Stimulated activated CD8-positive, alpha-beta memory T cell treated with anti-CD3 and anti-CD28 coated beads, Interleukin-12 subunit alpha, Interleukin-12 subunit beta, amount 100 ng/mL, for 1 hour (primary cell): ENCODE data around the gene ATG13.
"Not testable (repeated sequence)": the region's sequence is repeated elsewhere in the genome, so short reads cannot be mapped to it uniquely, and the experiment has no call there.

ENCODE experiments used
- DNase-seq: peaks from one replicate; pipeline ENCODE4 v3.0.0-alpha.2; 2020; ENCODE audit warnings: low read depth

Gene ATG13

DNA sequence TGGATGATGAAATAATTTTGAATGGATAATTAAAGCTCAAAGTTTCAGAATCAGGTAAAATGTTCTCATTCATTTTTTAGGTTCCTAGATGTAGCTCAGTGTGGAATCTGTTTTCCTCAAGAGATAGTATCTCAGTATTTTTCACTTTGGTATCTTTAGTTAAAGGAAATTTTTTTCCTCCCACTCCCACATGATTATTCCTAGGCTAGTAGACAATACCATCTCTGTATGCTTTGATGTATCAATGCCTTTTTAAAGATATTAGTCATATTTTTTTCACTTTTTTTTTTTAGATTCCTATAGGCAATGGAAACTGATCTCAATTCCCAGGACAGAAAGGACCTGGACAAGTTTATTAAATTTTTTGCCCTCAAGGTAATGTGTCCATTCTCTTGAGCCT lies 26.6 kb downstream of the ATG13 start:
- DNase-seq, result no peak

DNA sequence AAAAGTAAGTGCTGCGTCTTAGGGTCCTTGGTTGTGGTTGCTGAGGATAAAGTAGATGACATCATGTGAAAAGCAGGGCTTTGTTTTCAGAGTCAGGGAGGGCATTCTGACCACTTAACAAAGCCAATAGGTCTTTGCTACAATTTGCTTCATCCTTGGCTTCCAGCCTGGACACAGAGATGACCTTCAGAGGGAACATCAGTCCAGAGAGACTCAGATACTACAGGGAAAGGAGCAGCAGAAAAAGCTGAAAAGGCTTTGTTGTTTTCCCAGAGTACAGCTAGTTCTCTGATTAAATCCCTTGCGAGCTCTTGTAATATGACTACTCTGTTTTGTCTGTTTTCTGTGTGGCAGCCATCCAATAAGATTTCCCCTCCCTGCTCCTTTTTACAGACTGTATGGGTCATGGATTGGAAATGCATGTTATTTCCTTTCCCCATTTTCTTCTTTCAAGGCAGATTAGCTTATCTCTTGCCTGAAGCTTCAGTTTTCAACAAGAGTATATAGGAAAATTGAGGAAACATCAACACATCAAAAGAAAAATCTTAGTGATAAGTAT lies 31.9 kb downstream of the ATG13 start:
- DNase-seq, result no peak

DNA sequence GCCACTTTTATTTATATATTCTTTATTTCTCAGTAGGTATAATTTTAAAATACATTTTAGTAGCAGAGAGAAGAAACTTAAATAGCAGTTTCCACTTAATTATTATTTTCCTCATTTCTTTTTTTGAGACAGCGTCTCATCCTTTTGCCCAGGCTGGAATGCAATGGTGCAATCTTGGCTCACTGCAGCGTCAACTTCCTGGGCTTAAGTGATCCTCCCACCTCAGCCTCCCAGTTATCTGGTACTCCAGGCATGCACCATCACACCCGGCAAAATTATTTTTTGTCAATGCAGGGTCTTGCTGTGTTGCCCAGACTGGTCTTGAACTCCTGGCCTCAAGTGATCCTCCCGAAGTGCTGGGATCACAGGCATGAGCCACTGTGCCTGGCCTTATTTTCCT lies 38.3 kb downstream of the ATG13 start:
- DNase-seq, result no peak

DNA sequence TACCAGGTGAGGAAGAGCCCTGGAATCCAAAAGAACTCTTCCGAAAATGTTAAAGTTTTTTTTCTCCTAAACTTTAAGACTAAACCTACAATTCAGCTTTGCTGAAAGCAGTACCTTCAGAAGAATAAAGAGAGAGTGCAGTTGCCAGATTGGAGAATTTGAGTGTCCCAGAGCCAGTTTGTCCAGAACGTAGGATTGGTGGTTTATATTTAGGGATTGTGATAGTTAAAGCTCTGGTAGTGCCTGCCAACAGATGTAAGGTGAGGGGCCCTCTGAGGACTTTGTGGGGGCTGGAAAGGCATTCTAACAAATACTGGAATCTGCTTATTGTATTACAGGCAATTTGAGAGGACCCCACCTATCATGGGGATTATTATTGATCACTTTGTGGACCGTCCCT lies 39.8 kb downstream of the ATG13 start:
- no peak for DNase-seq

DNA sequence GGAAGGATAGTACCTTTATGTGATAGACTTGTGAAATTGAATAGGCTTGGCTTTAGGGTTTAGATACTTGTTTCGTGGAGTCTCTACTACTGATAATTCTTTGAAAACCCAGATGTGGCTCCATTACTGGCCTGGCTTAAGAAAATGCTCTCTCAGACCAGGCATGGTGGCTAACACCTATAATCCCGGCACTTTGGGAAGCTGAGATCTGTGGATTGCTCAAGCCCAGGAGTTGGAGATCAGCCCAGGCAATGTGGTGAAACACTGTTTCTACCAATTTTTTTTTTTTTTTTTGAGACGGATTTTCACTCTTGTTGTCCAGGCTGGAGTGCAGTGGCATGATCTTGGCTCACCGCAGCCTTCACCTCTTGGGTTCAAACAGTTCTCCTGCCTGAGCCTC lies 40.9 kb downstream of the ATG13 start:
- no peak for DNase-seq

DNA sequence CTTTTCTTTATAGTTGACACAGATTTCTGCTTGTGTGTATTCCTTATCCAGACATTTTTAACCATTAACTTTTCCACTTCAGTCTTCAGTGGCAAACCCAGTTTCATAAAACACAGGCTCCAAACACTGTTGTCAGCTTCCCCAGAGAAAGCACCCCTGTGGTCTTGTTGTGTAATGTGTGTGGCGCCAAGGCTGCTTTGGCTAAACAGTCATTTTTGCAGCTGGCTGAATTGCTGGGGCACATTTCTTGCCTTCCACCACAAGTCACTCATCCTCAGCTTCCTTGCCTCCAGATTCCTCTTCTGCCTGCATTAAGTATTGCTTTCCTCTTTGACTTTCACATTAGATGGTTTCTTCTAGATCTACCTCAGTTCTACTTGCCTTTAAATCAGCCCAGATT lies 42.6 kb downstream of the ATG13 start:
- DNase-seq, result no peak

DNA sequence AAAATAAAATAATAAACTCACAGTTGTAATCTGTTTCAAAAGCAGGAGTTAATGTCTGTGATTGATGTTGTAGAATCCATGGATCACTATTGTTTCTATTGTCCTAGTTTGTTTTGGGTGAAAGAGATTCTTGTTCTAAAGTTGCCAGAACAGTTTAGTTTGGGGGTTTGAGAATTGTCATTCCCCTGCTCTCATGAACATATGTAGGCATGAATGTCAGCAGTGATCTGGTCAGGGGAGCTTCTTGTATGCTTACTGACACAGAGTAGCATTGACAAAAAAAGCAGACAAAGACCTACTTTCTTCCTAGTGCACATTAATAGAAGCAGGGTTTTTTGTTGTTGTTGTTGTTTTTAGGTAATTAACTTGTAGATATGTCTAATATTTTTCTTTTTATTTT lies 44.5 kb downstream of the ATG13 start:
- no peak for DNase-seq

DNA sequence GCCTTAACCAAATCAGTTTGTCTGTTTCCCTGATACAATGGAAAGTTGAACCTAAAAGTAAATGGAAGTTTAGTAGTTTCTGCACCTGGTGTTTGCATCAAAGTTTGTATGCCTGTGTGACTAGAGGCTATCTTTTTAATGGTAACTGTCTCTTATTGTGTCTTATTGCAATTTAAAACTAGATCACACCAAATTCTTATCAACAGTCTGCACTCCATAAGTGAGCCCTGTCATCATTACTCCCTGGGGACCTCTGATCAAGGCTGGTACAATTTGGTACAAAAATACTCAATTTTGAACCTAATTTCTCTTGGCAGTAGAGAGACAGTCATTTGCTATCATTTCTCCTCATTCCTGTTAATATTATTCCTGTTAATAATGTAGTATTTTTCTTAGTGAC lies 45.0 kb downstream of the ATG13 start:
- no peak for DNase-seq

DNA sequence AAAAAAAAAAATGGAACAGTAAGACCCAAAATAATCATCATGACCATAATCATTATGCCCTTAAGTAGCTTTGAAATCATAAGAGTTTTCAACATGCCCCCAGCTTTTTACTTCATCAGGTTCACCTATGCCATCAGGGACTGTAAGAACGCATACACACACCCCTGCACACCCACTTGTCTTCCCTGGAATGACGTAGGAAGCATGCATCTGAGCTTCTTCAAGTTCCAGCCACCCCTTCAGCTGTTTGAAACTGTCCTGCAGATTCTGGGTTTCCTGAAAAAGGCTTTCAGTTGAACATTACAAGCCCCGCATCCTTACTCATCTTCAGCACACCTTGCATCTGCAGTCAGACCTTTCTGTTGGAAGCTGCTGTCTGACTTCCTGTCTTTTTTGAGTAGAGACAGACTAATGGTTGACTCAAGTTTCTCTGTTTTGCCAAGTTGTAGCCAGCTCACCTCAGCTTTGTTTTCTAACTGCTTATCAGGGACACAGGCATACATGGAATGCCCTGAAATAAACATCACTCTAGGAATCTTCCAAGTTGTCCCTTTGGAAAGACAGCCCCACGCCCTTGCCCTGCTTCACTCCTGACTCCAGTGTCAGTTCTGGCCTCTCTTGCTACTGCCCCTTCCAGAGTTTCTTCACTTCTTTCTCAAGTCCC lies 46.1 kb downstream of the ATG13 start:
- DNase-seq, result no peak

DNA sequence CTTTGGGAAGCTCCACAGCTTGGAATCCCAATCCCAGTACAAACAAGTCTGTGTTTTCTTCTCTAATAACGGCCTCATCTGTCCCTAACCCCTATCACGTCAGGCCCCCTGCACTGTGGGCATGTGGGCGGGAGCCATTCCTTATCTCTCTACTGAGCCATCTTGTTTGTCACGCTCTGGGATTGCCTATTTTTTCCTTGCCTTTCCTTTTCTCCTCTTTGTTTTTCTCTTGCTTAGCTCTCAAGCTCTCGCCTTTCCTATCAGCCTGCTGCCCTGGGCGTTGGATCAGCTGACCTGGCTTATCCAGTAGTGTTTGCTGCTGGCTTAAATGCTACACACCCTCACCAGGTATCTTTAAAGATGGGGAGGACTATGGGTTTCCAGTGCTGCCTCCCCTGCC lies 47.3 kb downstream of the ATG13 start:
- no peak for DNase-seq

DNA sequence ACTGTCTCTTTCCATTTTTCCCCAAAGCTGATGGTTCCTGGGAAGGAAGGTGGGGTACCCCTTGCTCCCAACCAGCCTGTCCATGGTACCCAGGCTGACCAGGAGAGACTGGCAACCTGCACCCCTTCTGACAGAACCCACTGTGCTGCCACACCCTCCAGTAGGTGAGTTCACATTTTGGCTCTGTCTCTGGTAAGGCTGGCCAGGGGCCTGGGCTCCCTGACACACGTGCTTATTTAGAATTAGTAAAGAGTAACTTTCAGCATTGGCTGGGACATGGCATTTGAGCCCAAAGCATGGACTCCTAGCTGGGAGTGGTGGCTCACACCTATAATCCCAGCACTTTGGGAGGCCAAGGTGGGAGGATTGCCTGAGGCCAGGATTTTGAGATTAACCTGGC lies 48.0 kb downstream of the ATG13 start:
- DNase-seq, result no peak

DNA sequence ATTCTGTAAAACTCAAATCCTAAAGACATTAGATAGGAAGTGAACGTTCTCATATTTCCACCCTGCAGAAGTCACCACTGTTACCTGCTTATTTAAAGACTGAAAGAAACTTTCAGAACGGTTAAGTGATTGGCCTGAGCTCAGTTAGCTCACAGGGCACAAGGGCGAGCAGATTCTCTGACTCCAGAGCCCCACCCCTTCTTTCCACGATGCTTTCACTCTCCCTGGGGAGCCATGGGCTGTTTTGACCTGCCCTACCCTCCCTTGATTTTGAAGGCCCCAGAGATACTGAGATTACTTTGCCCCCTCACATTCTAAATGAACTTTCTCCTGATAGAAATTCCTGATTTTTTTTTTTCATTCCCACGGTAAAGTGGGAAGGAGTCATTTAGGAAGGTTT lies 49.2 kb downstream of the ATG13 start:
- no peak for DNase-seq

DNA sequence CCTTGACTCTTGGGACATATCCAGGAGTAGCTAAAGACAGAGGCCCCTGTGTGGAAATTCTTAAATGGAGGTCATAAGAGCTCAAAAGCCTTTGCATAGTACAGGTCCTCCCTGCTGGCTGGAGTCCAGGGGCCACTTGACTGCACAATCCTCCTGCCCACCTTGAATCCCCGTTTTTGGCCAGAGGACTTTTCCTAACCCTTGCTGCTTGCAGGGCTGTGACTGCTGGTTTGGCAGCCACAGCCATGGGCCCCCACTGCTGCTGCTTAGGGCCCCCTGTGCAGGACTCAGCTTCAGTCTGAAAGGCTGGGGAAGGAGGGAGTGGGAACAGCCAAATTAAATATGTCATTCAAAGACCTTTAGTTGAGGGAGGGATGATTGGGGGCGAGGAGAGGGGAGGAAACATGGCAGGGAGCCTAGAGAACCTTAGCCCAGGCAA lies 49.7 kb downstream of the ATG13 start:
- DNase-seq, result no peak

DNA sequence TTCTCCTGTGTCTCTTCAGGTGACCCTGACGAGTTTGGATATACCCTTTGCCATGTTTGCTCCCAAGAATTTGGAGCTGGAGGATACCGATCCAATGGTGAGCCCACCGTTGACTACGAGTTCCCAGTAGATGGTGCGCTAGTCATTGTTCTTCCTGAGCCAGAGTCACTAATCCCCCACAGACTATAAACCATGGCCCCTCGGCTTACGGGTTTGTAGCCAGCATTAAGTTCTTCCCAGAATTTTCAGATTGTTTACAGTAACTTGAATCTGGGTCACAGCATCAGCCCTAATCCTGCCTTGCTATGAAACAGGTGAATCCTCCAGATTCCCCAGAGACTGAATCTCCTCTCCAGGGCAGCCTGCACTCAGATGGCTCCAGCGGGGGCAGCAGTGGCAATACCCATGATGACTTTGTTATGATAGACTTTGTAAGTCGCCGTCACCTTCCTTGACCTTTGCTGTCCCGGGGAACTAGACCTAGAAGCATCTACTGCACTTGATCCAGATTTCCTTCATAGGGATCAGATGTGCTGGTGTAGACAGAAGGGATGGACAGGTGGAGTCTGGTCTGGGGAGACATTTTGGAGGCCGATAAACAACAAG lies 51.2 kb downstream of the ATG13 start:
- no peak for DNase-seq

DNA sequence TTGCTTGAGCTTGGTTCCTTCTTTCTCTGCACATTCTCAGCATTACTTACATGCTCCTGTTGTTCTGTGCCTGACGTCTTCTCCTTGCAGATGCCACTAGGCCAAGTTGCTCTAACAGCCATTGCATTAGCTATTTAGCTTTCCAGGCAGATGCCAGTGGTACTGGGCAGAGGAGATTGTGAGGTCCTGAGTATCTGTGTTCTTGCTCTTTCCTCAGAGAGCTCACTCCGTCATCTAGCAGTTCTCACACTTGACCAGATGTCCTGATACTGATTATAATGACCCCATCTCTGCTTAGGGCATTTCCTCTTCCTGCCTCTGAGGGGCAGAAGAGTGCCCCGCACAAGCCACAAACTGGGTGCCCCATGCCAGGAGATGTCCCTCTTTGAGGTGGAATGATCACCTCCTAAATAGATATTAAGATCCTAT lies 52.4 kb downstream of the ATG13 start:
- no peak for DNase-seq

DNA sequence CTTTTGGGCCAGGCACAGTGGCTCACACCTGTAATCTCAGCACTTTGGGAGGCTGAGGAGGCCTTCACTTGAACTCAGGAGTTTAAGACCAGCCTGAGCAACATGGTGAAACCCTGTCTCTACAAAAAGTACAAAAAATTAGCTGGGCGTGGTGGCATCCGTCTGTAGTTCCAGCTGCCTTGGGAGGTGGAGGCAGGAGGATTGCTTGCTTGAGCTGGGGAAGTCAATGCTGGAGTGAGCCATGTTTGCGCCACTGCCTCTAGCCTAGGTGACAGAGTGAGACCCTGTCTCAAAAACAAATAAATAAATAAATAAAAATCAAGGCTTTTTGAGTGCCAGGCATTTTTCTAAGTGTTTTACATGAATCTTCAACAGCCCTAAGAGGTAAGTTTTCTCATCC lies 53.2 kb downstream of the ATG13 start:
- DNase-seq, result not testable (repeated sequence)

DNA sequence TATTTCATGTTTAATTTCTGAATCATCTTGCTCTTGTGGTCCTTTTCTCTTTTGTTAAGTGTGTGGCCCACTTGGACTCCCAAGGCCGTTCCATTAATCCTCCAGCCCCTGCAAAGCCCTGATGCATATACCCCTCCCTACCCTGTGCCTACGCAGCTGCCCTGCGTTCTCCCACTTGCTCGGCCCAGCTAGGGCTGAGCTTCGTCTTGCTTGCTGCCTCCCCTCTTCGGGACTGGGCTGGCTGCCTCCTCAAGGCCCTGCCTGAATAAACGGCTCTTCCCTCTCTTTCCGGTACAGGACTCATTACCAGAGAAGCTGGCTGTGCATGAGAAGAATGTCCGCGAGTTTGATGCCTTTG lies 54.6 kb downstream of the ATG13 start:
- no peak for DNase-seq

DNA sequence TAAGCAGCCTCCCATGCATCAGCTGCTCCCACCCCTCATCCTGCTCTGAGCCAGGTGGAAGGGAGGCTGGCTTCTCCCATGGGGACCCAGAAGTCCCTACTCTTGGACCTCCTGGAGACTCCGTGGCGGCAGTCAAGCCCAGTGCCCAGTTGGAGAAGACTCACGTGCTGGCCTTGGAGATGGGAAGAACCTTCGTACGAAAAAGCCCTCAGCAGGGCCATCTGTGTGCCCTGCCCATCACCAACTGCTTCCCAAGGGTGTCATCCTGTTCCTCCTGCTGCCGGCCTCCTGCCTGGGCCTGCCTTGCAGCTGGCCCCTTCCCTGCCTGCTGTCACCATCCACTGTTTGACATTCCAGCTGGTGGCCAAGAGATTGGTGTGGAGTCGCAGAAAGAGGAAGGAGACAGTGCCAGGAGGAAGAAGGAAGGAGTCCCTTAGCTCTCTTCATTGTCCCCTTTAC lies 55.1 kb downstream of the ATG13 start:
- no peak for DNase-seq

DNA sequence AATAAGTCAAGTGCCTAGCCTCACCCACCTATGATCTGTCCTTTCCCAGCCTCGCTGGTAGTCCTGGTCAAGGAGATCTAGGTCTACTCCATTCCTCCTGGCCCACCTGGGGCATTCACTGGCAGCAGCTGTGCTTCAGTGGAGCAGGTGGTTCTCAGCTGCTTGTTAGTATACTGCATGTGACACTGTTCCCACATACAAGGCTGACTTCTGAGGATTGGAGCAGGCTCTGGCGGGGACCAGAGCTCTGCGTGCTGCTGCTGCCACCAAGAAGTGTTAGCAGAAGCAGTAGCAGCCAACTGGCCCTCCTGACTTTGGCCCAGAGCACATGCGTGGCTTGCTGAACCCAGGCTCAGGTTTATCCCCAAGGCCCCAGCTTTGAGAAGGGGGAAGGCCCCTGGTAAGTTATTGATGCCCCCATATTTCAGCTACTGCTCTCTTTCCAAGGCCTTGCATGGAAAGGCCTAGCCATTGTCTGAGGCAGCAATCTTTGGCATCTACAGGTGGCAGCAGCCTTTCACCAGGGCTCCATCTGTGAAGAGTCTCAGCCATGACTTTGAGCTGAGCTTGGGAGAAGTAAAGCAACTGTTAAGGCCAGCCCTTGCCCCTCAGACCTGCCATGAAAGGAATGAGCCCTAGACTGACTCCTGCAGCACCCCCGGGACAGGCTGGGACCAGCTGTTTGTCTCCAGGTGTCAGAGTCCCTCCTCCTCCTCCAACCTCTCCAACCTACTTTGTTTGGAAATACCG lies 56.5 kb downstream of the ATG13 start:
- no peak for DNase-seq

DNA sequence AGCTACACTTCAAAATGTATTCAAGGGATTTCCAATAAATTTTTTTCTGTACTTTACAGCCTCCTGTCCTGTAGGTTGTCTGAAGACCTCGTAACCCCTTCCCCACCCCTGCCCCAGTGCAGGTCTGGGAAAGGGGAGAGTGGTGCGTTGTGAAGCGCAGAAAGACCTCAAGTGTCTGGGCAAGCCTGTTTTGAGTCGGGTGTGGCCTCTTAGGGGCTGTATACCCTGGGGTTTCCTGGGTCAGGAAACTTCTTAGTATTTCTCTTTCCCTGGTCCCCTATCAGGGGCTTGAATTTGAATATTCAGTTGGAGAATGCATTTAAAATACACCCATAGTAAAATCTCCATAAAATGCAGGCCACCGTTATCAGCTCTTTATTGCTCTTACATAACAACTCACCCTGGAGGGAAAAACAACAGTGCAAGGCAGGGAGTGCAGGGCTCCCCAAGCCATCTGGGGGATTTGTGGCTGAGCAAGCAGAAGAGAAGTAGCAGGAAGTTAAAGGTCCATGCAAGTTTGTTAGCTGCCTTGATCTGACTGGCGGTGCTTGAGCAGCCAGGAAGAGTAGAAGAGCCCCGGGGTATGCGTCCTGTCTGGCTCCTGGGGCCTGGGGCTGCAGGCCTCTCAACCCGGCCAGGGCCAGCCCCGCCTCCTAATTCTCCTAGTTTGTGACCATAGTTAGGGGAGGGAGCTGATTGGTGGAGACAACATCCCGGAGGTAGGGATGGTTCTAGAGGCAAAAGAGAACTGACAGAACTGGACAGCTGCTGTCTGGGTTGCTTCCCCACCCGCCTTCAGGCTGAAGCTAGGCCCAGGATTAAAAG lies 57.3 kb downstream of the ATG13 start:
- DNase-seq, result no peak

DNA sequence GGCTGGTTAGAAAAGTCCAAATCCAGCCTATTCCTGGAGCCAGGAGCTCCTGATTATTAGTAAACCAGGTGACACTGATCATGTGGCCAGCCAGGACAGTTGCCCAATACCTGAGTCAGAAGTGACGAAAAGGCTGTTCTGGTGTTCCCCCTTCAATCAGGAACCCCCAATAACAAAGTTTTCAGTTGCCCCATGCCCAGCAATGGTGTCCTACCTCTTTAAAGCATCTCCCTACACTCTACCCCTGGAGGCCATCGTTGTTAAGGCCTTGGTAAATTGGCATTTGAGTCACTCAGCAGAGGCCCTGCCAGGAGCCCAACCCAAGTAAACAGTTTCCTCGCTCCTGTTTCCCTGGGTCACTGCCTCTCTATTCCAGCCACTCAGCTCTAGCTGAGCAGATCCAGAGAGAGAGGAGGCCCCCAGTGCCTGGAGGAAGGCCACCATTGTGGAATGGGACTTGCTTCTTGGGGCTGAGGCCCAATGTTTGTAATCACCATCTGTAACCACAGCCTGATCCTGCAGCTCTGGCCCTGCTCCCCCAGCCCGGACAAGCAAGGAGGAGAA lies 58.0 kb downstream of the ATG13 start:
- no peak for DNase-seq

DNA sequence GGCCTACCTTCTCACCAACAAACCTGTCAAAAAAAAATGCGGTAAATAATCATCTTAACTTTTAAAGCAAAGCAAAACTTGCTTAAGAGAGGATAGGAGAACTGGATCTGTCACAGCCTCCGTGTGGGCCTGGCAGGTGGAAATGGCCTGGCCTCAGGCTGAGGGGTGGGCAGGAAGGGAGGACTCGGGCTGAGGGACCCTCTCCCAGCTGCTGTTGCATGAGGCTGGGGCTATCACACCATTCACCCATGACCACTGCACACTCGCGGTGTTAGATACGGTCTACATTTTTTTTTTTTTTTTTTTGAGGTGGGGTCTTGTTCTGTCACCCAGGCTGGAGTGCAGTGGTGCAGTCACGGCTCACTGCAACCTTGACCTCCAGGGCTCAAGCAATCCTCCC lies 58.6 kb downstream of the ATG13 start:
- no peak for DNase-seq
